GM18951 (cell line): ENCODE measurements around the gene RPL28.

Experiments
- POLR2A ChIP-seq: IDR thresholded peaks from 4 replicates; pipeline ENCODE4 v1.6.1; 2011; ENCODE audit warnings: mild to moderate bottlenecking; ENCODE audit not compliant: insufficient read length, insufficient read depth; ENCODE audit errors: extremely low read depth
- in situ Hi-C: fragments of 300-500 bp; cut with MboI; formaldehyde crosslinking; loops from one replicate; pipeline ENCODE4 v1.12.0; 2022; ENCODE audit warnings: low sequenced_read_pairs, mixed read lengths, inconsistent platforms; ENCODE audit not compliant: unreplicated experiment

Gene RPL28

GRCh38 chr19:55386493-55386971 lies 800 bp downstream of the RPL28 start:
- in situ Hi-C loops = no loop called here

GRCh38 chr19:55387736-55388497 lies 2.2 kb downstream of the RPL28 start:
- TF ChIP-seq POLR2A = peak; percentile 31
- in situ Hi-C loops = no loop called here

More at GRCh38 chr19:55386493-55386971, 800 bp downstream of the RPL28 start:
- no peak for TF ChIP-seq POLR2A

- in situ Hi-C loops = no loop called here
- no peak for TF ChIP-seq POLR2A
These were observed 3.9 kb downstream of the RPL28 start for GRCh38 chr19:55389386-55390317.

GRCh38 chr19:55390461-55390880 lies 4.7 kb downstream of the RPL28 start:
- TF ChIP-seq POLR2A = no peak
- in situ Hi-C loops = no loop called here

- in situ Hi-C loops = no loop called here
- peak; percentile 46 for TF ChIP-seq POLR2A
These were observed 5.5 kb downstream of the RPL28 start for GRCh38 chr19:55391191-55391670.

GRCh38 chr19:55391702-55392615 lies 6.2 kb downstream of the RPL28 start:
- TF ChIP-seq POLR2A = peak; percentile 3
- in situ Hi-C loops = no loop called here

- no peak for TF ChIP-seq POLR2A
These were observed 7.4 kb downstream of the RPL28 start for GRCh38 chr19:55392820-55393761.

GRCh38 chr19:55398200-55398925 lies 12.6 kb downstream of the RPL28 start:
- no peak for TF ChIP-seq POLR2A
- in situ Hi-C loops = no loop called here

More at GRCh38 chr19:55392820-55393761, 7.4 kb downstream of the RPL28 start:
- in situ Hi-C loops = no loop called here

- peak; percentile 4 for TF ChIP-seq POLR2A
- in situ Hi-C loops = loop anchor here (25.0 kb wide), 1 partner anchor 513 kb away; no protein-coding TSS in a partner anchor
These were observed 14.8 kb downstream of the RPL28 start for GRCh38 chr19:55400281-55401087.

GRCh38 chr19:55401390-55401789 lies 15.7 kb downstream of the RPL28 start:
- in situ Hi-C loops = loop anchor here (25.0 kb wide), 1 partner anchor 514 kb away; no protein-coding TSS in a partner anchor
